IMR-90 (cell line): ENCODE data around the gene MYEOV.
A peak's percentile ranks its signal among the peaks of the same experiment; 100 is the strongest.

Experiments used
- CEBPB ChIP-seq: IDR thresholded peaks from 2 replicates; pipeline ENCODE4 v1.6.1; 2012; ENCODE audit warnings: low read depth, low read length, improper control_type of control experiment
- CTCF ChIP-seq: conservative IDR thresholded peaks from 2 replicates; pipeline ENCODE4 v1.5.1; 2012; ENCODE audit warnings: mild to moderate bottlenecking, low read depth, low read length, improper control_type of control experiment
- ELK1 ChIP-seq: fragments of 150-350 bp; IDR thresholded peaks from 2 replicates; pipeline ENCODE4 v1.6.1; 2016; ENCODE audit warnings: low read depth, mild to moderate bottlenecking, low read length, moderate library complexity, borderline replicate concordance
- FOS ChIP-seq: fragments of 150-350 bp; IDR thresholded peaks from 2 replicates; pipeline ENCODE4 v1.6.1; 2016; ENCODE audit warnings: low read depth, low read length
- POLR2A ChIP-seq: IDR thresholded peaks from 2 replicates; pipeline ENCODE4 v1.6.1; 2012; ENCODE audit warnings: mild to moderate bottlenecking, low read depth, low read length

GRCh38 chr11:69297787-69298266, 3.9 kb downstream of the MYEOV start:
- TF ChIP-seq FOS (no peak), CEBPB (0 out of 2 replicates have a peak, but pooled peaks have one; percentile 9), CTCF (no peak), POLR2A (no peak), ELK1 (no peak)
